ENCODE data around the gene HAVCR1. TPM values are rescaled to one million over a fixed set of nuclear protein-coding genes. Genes with fewer than 3 reads are reported as not detected.

The HAVCR1 gene
- total RNA-seq, 2 donors from 2014 or later: 1.6 TPM; not detected in 1

- Histone ChIP-seq H3K4me3 (no peak overlapping the region), H3K9me3 (no peaks in the 10 kb centered on the region), H3K4me1 (replicated peaks) (no peaks in the 10 kb centered on the region), H3K27ac (no peak overlapping the region), H3K36me3 (no peaks in the 10 kb centered on the region), H3K27me3 (replicated peaks; ENCODE audit: insufficient read depth) (no peaks in the 10 kb centered on the region)
- TF ChIP-seq POLR2AphosphoS5 (IDR thresholded peaks at IDR 0.05) (no peak), CTCF (IDR thresholded peaks at IDR 0.05) (no peak), POLR2A (IDR thresholded peaks at IDR 0.05) (no peak)
- WGBS: 50% methylated on average over 2 of the region's 2 CpGs
- intact Hi-C loops (cut with DNase I): no loop called here
- DNase-seq (ENCODE audit: low spot score): no peak
Measured at GRCh38 chr5:157006262-157006661, 52.7 kb downstream of the HAVCR1 start.

GRCh38 chr5:157004893-157005551 lies 53.9 kb downstream of the HAVCR1 start:
- TF ChIP-seq POLR2A (IDR thresholded peaks at IDR 0.05) (no peak), CTCF (IDR thresholded peaks at IDR 0.05) (no peak), POLR2AphosphoS5 (IDR thresholded peaks at IDR 0.05) (no peak)
- DNase-seq (ENCODE audit: low spot score): no peak
- H3K4me3 ChIP-seq: no peak overlapping the region
- no peaks in the 10 kb centered on the region for H3K4me1 ChIP-seq (replicated peaks)
- no peaks in the 10 kb centered on the region for H3K36me3 ChIP-seq
- H3K27ac ChIP-seq: no peak overlapping the region
- no peaks in the 10 kb centered on the region for H3K9me3 ChIP-seq
- H3K27me3 ChIP-seq (replicated peaks; ENCODE audit: insufficient read depth): no peaks in the 10 kb centered on the region
- intact Hi-C loops (cut with DNase I): no loop called here

DNA sequence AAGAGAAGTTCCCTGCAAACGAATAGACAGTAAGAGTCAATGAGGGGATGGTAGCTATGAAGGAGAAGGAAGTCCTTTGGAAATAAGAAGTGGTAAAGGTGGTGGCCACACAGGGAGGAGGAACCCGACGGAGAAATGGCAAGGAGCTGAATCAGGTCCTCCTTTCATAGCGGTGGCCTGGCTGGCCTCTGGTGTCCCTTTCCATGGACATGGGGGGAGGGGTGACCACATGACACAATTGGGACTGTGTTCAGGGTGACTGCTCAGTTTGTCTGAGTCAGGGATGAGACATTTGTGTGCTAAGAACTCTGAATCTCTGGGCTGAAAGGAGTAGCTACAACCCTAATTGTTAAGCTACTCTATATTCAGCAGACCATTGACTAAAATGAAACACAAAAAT lies 67.2 kb downstream of the HAVCR1 start:
- H3K4me3 ChIP-seq: no peak overlapping the region
- no peaks in the 10 kb centered on the region for H3K27me3 ChIP-seq (replicated peaks; ENCODE audit: insufficient read depth)
- intact Hi-C loops (cut with DNase I): no loop called here
- DNase-seq (ENCODE audit: low spot score): no peak
- TF ChIP-seq POLR2A (IDR thresholded peaks at IDR 0.05): no peak
- TF ChIP-seq POLR2AphosphoS5 (IDR thresholded peaks at IDR 0.05): no peak
- no peak for TF ChIP-seq CTCF (IDR thresholded peaks at IDR 0.05)
- no peak overlapping the region for H3K27ac ChIP-seq
- 72% methylated on average over 4 of the region's 4 CpGs for WGBS
- H3K36me3 ChIP-seq: no peaks in the 10 kb centered on the region
- no peaks in the 10 kb centered on the region for H3K9me3 ChIP-seq
- H3K4me1 ChIP-seq (replicated peaks): no peaks in the 10 kb centered on the region

GRCh38 chr5:156984064-156984463 lies 74.9 kb downstream of the HAVCR1 start:
- Histone ChIP-seq H3K27me3 (replicated peaks; ENCODE audit: insufficient read depth) (no peaks in the 10 kb centered on the region), H3K36me3 (no peaks in the 10 kb centered on the region), H3K4me3 (no peak overlapping the region), H3K9me3 (no peaks in the 10 kb centered on the region), H3K4me1 (replicated peaks) (no peaks in the 10 kb centered on the region), H3K27ac (no peak overlapping the region)
- intact Hi-C loops (cut with DNase I): no loop called here
- DNase-seq (ENCODE audit: low spot score): no peak
- 90% methylated on average over 8 of the region's 9 CpGs for WGBS
- TF ChIP-seq POLR2AphosphoS5 (IDR thresholded peaks at IDR 0.05) (no peak), POLR2A (IDR thresholded peaks at IDR 0.05) (no peak), CTCF (IDR thresholded peaks at IDR 0.05) (no peak)

DNA sequence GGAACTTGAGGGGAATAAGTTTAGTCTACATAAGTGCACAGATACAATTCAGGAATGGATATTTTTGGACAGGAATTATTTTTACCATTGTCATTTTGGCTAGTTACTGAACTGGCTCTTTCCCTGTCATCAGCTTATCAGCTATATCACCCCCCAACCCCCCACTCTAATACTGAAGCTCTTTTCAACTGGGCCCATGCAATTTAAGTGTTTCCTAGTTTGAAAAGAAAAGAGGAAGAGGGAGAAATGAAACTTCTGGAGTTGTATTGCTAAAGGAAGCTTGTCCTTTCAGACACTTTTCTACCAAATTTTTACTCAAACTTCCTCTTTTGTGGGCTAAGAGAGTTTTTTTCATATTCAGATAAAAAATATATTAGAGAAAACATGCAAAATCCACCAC lies 77.4 kb downstream of the HAVCR1 start:
- DNase-seq (ENCODE audit: low spot score): no peak
- H3K4me1 ChIP-seq (replicated peaks): no peaks in the 10 kb centered on the region
- intact Hi-C loops (cut with DNase I): no loop called here
- no peak overlapping the region for H3K27ac ChIP-seq
- H3K27me3 ChIP-seq (replicated peaks; ENCODE audit: insufficient read depth): no peaks in the 10 kb centered on the region
- H3K36me3 ChIP-seq: no peaks in the 10 kb centered on the region
- no peak for TF ChIP-seq POLR2A (IDR thresholded peaks at IDR 0.05)
- TF ChIP-seq CTCF (IDR thresholded peaks at IDR 0.05): no peak
- TF ChIP-seq POLR2AphosphoS5 (IDR thresholded peaks at IDR 0.05): no peak
- no peaks in the 10 kb centered on the region for H3K9me3 ChIP-seq
- no peak overlapping the region for H3K4me3 ChIP-seq

Measured in prostate gland (tissue), 2 donors.